ENCODE data around the gene SCN7A. TPM values are rescaled to one million over a fixed set of nuclear protein-coding genes. Genes with fewer than 3 reads are reported as not detected.

Gene SCN7A
- total and polyA plus RNA-seq, 8 donors, result 21.9 to 112 (median 91.0) TPM

DNA sequence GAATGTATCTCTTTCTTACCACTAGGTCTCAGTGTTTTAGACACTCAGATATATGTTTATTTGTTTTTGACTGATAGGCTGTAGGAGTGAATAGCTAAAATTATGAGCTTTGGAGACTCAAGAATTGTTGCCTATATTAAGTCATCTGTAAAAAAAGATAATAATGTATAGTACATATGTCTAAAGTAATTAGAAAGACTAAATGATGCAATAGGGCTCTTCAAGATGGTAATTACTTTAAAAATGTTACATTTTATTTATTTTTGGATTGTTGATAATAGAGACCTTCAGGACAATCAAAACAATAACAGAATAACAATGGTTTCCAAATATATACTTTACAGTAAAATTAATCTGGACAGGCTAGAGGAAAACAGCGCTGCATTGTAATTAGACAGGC lies 19.9 kb upstream of the SCN7A start:
- TF ChIP-seq, protein P1, sequence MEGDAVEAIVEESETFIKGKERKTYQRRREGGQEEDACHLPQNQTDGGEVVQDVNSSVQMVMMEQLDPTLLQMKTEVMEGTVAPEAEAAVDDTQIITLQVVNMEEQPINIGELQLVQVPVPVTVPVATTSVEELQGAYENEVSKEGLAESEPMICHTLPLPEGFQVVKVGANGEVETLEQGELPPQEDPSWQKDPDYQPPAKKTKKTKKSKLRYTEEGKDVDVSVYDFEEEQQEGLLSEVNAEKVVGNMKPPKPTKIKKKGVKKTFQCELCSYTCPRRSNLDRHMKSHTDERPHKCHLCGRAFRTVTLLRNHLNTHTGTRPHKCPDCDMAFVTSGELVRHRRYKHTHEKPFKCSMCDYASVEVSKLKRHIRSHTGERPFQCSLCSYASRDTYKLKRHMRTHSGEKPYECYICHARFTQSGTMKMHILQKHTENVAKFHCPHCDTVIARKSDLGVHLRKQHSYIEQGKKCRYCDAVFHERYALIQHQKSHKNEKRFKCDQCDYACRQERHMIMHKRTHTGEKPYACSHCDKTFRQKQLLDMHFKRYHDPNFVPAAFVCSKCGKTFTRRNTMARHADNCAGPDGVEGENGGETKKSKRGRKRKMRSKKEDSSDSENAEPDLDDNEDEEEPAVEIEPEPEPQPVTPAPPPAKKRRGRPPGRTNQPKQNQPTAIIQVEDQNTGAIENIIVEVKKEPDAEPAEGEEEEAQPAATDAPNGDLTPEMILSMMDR (IDR thresholded peaks at IDR 0.05), result no peak
- Histone ChIP-seq H3K4me1 (no peaks in the 10 kb centered on the region), H3K36me3 (no peaks in the 10 kb centered on the region), H3K27me3 (no peaks in the 10 kb centered on the region), H3K9me3 (no peaks in the 10 kb centered on the region), H3K4me3 (no peak overlapping the region), H3K27ac (no peak overlapping the region)
- DNase-seq (no peak), ATAC-seq (no peak)
- intact Hi-C loops (cut with DNase I), result no loop called here

DNA sequence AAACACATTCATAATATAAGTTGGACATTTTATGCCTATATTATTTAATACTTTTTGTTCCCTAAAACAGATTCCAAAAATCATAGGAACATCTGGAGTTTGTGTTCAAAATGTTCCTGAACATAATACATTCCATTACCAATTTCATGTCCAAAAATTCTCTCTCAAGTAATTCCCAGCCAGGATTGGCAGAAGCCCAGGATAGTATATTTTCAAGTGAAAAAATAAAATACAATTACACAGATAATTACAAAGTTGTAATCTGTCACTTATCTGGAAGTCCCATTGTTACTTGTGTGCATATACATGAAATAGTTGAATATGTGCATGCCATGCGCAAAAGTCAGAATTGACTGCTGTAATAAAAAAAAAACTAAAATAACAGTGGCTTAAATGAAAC lies 5.2 kb upstream of the SCN7A start:
- no peaks in the 10 kb centered on the region for H3K4me1 ChIP-seq
- TF ChIP-seq, protein P1 (IDR thresholded peaks at IDR 0.05), result no peak
- H3K27me3 ChIP-seq, result no peaks in the 10 kb centered on the region
- DNase-seq, result peak in 2 of 4 donors; percentile 36 to 41
- H3K27ac ChIP-seq, result no peak overlapping the region
- no peaks in the 10 kb centered on the region for H3K9me3 ChIP-seq
- intact Hi-C loops (cut with DNase I), result no loop called here
- ATAC-seq, result no peak
- no peak overlapping the region for H3K4me3 ChIP-seq
- no peaks in the 10 kb centered on the region for H3K36me3 ChIP-seq

- DNase-seq (no peak), ATAC-seq (no peak)
- Histone ChIP-seq H3K4me1 (no peaks in the 10 kb centered on the region), H3K36me3 (no peaks in the 10 kb centered on the region), H3K4me3 (no peak overlapping the region), H3K27ac (no peak overlapping the region), H3K27me3 (no peaks in the 10 kb centered on the region), H3K9me3 (no peaks in the 10 kb centered on the region)
- intact Hi-C loops (cut with DNase I), result no loop called here
- TF ChIP-seq, protein P1 (IDR thresholded peaks at IDR 0.05), result no peak
Observed at GRCh38 chr2:166491461-166491860, 2.6 kb downstream of the SCN7A start.

GRCh38 chr2:166487171-166487570 lies 6.9 kb downstream of the SCN7A start:
- DNase-seq, result no peak
- no peak for ATAC-seq
- H3K36me3 ChIP-seq, result no peaks in the 10 kb centered on the region
- no peaks in the 10 kb centered on the region for H3K9me3 ChIP-seq
- no peak overlapping the region for H3K4me3 ChIP-seq
- H3K27me3 ChIP-seq, result no peaks in the 10 kb centered on the region
- H3K4me1 ChIP-seq, result no peaks in the 10 kb centered on the region
- no peak overlapping the region for H3K27ac ChIP-seq
- TF ChIP-seq, protein P1 (IDR thresholded peaks at IDR 0.05), result no peak
- intact Hi-C loops (cut with DNase I), result no loop called here

DNA sequence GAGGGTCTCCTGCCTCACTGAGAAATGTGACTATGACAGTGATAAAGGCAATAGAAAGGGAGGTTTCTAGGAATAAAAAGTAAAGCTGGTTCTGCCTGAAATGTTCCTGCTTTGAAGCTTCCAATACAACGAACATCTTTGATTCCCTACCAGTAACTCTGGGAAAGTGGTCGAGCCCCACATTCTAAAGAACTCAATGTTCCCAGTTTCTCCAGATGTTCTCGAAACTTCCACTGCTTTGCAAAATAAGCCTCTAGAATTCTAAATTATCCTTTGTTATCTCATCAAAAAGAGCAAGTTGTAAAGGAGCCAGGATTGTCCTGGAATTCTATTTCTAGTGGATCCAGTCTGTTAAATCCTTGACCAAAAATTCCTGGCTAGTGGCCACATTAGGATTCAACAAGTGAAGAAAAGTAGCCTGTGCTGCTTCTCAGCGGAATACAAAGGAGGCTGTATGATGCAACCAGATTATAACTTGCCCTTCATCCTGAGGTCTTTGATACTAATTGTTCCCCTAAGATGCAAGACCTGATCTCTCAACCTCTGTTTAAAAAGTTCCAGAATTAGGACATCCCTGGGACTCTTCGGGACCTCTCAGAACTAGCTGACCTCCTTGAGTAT lies 8.4 kb downstream of the SCN7A start:
- no peaks in the 10 kb centered on the region for H3K27me3 ChIP-seq
- no peaks in the 10 kb centered on the region for H3K9me3 ChIP-seq
- no peak for DNase-seq
- no peak overlapping the region for H3K4me3 ChIP-seq
- intact Hi-C loops (cut with DNase I), result no loop called here
- no peaks in the 10 kb centered on the region for H3K4me1 ChIP-seq
- H3K27ac ChIP-seq, result no peak overlapping the region
- TF ChIP-seq, protein P1 (IDR thresholded peaks at IDR 0.05), result no peak
- H3K36me3 ChIP-seq, result no peaks in the 10 kb centered on the region
- ATAC-seq, result no peak
